ENCODE measurements around the gene LYRM9.
"Not testable (repeated sequence)": the region's sequence is repeated elsewhere in the genome, so short reads cannot be mapped to it uniquely, and the experiment has no call there.

The LYRM9 gene

DNA sequence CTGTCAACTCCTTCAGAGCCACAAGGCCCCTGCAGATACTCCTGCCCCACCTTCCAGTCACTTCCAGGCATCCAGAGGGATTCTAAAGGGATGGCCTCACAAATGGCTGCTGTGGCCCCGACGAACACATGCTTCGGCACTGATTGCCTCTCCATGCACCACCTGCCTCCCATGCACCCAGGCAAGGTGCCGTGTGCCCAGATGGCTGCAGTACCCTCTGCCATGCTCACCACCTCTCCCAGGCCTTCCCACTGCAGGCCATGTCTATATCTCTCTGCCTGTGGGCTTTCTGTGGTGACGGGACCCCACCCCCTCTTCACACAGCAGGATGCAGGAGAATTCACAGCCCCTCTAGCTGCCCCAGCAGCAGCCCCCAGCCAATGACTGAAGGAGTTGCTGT, 27.9 kb upstream of the LYRM9 start:
- Histone ChIP-seq H3K27ac (ENCODE audit: low read length) (no peak overlapping the region), H3K4me1 (ENCODE audit: control insufficient read depth in 1 of 2, insufficient read depth in 2 of 2, low read length in 2 of 2) (no peaks in the 10 kb centered on the region), H3K9me3 (ENCODE audit: control insufficient read depth in 1 of 2, low read length in 2 of 2) (peaks cover 0 to 4% of the 10 kb centered on the region in 2 donors), H3K4me3 (ENCODE audit: low read depth in 1 of 2, low read length in 2 of 2) (no peak overlapping the region), H3K36me3 (ENCODE audit: control insufficient read depth in 1 of 2, insufficient read depth in 2 of 2, low read length in 2 of 2) (no peaks in the 10 kb centered on the region), H3K27me3 (ENCODE audit: low read depth, low read length) (no peaks in the 10 kb centered on the region)

DNA sequence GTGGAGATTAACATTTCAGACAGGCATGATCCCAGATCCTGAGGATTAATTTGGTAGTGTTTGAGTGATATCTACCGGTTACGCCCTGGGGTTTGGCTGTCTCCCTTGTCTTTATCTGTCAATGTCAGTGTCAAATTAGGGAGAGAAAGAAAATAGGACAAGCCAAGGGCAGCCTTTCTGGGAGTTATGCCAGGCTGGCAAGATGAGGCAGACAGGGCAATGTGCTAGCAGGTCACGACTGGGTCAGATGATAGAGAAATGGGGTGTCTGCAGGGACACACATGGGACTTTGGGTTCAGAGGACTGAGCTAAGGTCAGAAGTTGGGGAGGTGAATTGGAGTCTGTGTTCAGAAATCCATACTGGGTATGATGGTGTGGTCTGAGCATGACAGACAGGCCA, 27.4 kb upstream of the LYRM9 start:
- Histone ChIP-seq H3K4me1 (ENCODE audit: control insufficient read depth in 1 of 2, insufficient read depth in 2 of 2, low read length in 2 of 2) (no peaks in the 10 kb centered on the region), H3K9me3 (ENCODE audit: control insufficient read depth in 1 of 2, low read length in 2 of 2) (peaks cover 0 to 2% of the 10 kb centered on the region in 2 donors), H3K27me3 (ENCODE audit: low read depth, low read length) (no peaks in the 10 kb centered on the region), H3K4me3 (ENCODE audit: low read depth in 1 of 2, low read length in 2 of 2) (no peak overlapping the region), H3K36me3 (ENCODE audit: control insufficient read depth in 1 of 2, insufficient read depth in 2 of 2, low read length in 2 of 2) (no peaks in the 10 kb centered on the region), H3K27ac (ENCODE audit: low read length) (no peak overlapping the region)

DNA sequence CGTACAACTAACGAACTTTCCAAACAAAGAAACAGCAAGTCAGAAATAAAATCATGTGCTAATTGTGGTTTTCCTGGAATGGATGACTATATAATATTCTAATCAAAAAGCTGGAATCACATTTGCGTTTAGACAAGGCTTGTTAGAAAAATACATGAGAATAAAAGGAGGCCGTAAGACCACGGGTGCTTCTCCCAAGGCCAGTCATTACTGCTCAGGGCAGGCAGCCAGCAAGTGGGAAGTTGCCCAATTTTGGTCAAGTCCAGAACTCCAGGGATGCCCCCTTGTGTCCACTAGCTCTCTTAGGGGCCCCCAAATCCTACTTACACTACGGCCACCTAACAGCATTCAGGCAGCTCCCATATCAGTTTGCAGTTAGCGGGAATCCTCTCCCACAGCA, 25.9 kb upstream of the LYRM9 start:
- no peaks in the 10 kb centered on the region for H3K9me3 ChIP-seq (ENCODE audit: control insufficient read depth in 1 of 2, low read length in 2 of 2)
- H3K4me1 ChIP-seq (ENCODE audit: control insufficient read depth in 1 of 2, insufficient read depth in 2 of 2, low read length in 2 of 2) = no peaks in the 10 kb centered on the region
- no peak overlapping the region for H3K27ac ChIP-seq (ENCODE audit: low read length)
- no peaks in the 10 kb centered on the region for H3K27me3 ChIP-seq (ENCODE audit: low read depth, low read length)
- no peak overlapping the region for H3K4me3 ChIP-seq (ENCODE audit: low read depth in 1 of 2, low read length in 2 of 2)
- H3K36me3 ChIP-seq (ENCODE audit: control insufficient read depth in 1 of 2, insufficient read depth in 2 of 2, low read length in 2 of 2) = no peaks in the 10 kb centered on the region

DNA sequence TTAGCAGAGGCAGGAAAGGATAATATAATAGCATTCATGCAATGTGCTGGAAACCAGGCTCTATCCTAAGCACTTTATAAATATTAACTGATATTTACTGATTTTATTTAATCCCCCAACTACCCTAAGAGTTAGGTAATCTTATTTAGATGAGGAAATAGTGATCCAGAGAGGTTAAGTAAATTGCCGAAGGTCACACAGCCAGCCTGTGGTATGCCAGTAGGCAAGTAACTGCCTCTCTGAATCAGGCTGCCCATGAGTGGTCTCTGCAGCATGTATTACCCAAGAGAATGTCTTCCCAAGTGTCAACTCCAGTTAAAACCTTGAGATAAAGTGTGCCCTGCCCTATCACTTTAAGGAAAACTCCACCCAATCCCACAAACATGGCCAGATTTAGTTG, 25.3 kb upstream of the LYRM9 start:
- Histone ChIP-seq H3K36me3 (ENCODE audit: control insufficient read depth in 1 of 2, insufficient read depth in 2 of 2, low read length in 2 of 2) (no peaks in the 10 kb centered on the region), H3K27ac (ENCODE audit: low read length) (no peak overlapping the region), H3K27me3 (ENCODE audit: low read depth, low read length) (no peaks in the 10 kb centered on the region), H3K4me1 (ENCODE audit: control insufficient read depth in 1 of 2, insufficient read depth in 2 of 2, low read length in 2 of 2) (no peaks in the 10 kb centered on the region), H3K4me3 (ENCODE audit: low read depth in 1 of 2, low read length in 2 of 2) (no peak overlapping the region), H3K9me3 (ENCODE audit: control insufficient read depth in 1 of 2, low read length in 2 of 2) (no peaks in the 10 kb centered on the region)

DNA sequence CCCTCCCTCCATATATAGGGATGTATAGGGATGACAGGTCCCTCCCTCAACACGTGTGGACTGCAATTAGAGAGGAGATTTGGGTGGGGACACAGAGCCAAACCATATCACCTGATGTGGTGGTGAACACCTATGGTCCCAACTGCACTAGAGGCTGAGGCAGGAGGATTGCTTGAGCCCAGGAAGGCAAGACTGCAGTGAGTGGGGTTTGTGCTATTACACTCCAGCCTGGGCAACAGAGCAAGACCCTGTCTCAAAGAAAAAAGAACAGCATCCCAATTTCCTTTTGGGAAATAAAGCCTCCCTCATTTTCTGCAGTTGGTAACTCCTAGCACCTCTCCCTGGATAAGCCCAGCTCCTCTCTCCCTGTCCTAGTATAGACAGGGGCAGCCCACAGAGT, 23.8 kb upstream of the LYRM9 start:
- no peaks in the 10 kb centered on the region for H3K36me3 ChIP-seq (ENCODE audit: control insufficient read depth in 1 of 2, insufficient read depth in 2 of 2, low read length in 2 of 2)
- H3K4me1 ChIP-seq (ENCODE audit: control insufficient read depth in 1 of 2, insufficient read depth in 2 of 2, low read length in 2 of 2) = no peaks in the 10 kb centered on the region
- H3K27me3 ChIP-seq (ENCODE audit: low read depth, low read length) = no peaks in the 10 kb centered on the region
- no peak overlapping the region for H3K27ac ChIP-seq (ENCODE audit: low read length)
- H3K4me3 ChIP-seq (ENCODE audit: low read depth in 1 of 2, low read length in 2 of 2) = no peak overlapping the region
- no peaks in the 10 kb centered on the region for H3K9me3 ChIP-seq (ENCODE audit: control insufficient read depth in 1 of 2, low read length in 2 of 2)

DNA sequence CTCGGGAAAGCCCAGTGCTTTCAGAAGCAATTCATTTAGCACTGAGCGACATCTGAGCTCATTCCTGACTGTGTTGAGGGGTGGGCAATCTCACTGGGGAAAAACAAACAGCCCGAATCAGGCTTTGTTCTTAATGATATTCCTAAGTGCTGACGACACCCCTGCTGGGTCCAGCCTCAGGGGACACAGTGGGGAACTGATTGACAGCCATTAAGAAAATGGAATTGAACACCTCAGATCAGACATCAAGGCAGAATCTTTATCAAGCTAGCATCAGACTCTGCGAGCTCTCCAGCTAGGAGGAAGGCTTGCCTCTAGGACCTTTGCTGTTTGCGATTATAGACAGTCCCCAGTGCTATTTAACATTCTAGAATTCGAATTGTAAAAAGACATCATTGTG, 22.5 kb upstream of the LYRM9 start:
- Histone ChIP-seq H3K9me3 (ENCODE audit: control insufficient read depth in 1 of 2, low read length in 2 of 2) (no peaks in the 10 kb centered on the region), H3K4me1 (ENCODE audit: control insufficient read depth in 1 of 2, insufficient read depth in 2 of 2, low read length in 2 of 2) (no peaks in the 10 kb centered on the region), H3K36me3 (ENCODE audit: control insufficient read depth in 1 of 2, insufficient read depth in 2 of 2, low read length in 2 of 2) (no peaks in the 10 kb centered on the region), H3K27me3 (ENCODE audit: low read depth, low read length) (no peaks in the 10 kb centered on the region), H3K27ac (ENCODE audit: low read length) (no peak overlapping the region), H3K4me3 (ENCODE audit: low read depth in 1 of 2, low read length in 2 of 2) (no peak overlapping the region)

DNA sequence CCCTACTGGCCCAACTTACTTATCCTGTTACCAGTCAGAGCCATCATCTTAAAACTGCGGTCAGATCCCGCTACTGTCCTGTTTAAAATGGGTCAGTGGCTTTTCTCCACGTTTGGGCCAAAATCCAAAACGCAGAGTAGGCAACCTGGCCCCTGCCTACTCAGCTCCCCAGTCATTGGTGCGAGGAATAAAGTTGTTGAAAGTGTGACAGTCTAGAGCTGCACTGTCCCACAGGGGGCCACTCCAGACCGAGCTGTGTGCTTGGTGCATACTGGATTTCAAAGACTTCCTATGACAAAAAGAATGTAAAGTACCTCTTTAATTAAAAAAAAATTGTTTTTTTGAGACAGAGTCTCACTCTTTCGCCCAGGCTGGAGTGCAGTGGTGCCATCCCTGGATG, 21.2 kb upstream of the LYRM9 start:
- H3K9me3 ChIP-seq (ENCODE audit: control insufficient read depth in 1 of 2, low read length in 2 of 2) = no peaks in the 10 kb centered on the region
- no peak overlapping the region for H3K27ac ChIP-seq (ENCODE audit: low read length)
- H3K4me1 ChIP-seq (ENCODE audit: control insufficient read depth in 1 of 2, insufficient read depth in 2 of 2, low read length in 2 of 2) = no peaks in the 10 kb centered on the region
- no peaks in the 10 kb centered on the region for H3K27me3 ChIP-seq (ENCODE audit: low read depth, low read length)
- H3K4me3 ChIP-seq (ENCODE audit: low read depth in 1 of 2, low read length in 2 of 2) = no peak overlapping the region
- H3K36me3 ChIP-seq (ENCODE audit: control insufficient read depth in 1 of 2, insufficient read depth in 2 of 2, low read length in 2 of 2) = no peaks in the 10 kb centered on the region

DNA sequence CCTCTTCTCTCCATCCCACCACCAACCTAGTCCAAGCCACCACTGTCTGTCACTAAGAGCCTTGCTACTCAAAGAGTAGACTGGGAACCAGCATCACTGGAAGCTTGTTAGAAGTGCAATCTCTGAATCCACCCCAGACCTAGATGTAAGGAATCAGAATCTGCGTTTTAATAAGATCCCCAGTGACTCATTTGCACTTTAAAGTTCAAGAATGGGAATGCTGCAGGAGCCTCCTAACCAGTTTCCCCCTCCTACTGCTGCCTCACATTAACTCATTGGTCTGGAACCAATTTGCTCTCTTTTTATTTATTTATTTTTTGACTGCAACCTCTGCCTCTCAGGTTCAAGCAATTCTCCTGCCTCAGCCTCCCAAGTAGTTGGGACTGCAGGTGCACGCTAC, 19.8 kb upstream of the LYRM9 start:
- H3K4me3 ChIP-seq (ENCODE audit: low read depth in 1 of 2, low read length in 2 of 2) = no peak overlapping the region
- no peaks in the 10 kb centered on the region for H3K9me3 ChIP-seq (ENCODE audit: control insufficient read depth in 1 of 2, low read length in 2 of 2)
- H3K36me3 ChIP-seq (ENCODE audit: control insufficient read depth in 1 of 2, insufficient read depth in 2 of 2, low read length in 2 of 2) = no peaks in the 10 kb centered on the region
- H3K27ac ChIP-seq (ENCODE audit: low read length) = no peak overlapping the region
- no peaks in the 10 kb centered on the region for H3K4me1 ChIP-seq (ENCODE audit: control insufficient read depth in 1 of 2, insufficient read depth in 2 of 2, low read length in 2 of 2)
- no peaks in the 10 kb centered on the region for H3K27me3 ChIP-seq (ENCODE audit: low read depth, low read length)

DNA sequence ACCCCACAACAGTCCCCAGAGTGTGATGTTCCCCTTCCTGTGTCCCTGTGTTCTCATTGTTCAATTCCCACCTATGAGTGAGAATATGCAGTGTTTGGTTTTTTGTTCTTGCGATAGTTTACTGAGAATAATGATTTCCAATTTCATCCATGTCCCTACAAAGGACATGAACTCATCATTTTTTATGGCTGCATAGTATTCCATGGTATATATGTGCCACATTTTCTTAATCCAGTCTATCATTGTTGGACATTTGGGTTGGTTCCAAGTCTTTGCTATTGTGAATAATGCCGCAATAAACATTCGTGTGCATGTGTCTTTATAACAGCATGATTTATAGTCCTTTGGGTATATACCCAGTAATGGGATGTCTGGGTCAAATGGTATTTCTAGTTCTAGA, 19.1 kb upstream of the LYRM9 start:
- not testable (repeated sequence) for H3K9me3 ChIP-seq (ENCODE audit: control insufficient read depth in 1 of 2, low read length in 2 of 2); H3K36me3 ChIP-seq (ENCODE audit: control insufficient read depth in 1 of 2, insufficient read depth in 2 of 2, low read length in 2 of 2); H3K4me3 ChIP-seq (ENCODE audit: low read depth in 1 of 2, low read length in 2 of 2); H3K27me3 ChIP-seq (ENCODE audit: low read depth, low read length); H3K27ac ChIP-seq (ENCODE audit: low read length); H3K4me1 ChIP-seq (ENCODE audit: control insufficient read depth in 1 of 2, insufficient read depth in 2 of 2, low read length in 2 of 2)

DNA sequence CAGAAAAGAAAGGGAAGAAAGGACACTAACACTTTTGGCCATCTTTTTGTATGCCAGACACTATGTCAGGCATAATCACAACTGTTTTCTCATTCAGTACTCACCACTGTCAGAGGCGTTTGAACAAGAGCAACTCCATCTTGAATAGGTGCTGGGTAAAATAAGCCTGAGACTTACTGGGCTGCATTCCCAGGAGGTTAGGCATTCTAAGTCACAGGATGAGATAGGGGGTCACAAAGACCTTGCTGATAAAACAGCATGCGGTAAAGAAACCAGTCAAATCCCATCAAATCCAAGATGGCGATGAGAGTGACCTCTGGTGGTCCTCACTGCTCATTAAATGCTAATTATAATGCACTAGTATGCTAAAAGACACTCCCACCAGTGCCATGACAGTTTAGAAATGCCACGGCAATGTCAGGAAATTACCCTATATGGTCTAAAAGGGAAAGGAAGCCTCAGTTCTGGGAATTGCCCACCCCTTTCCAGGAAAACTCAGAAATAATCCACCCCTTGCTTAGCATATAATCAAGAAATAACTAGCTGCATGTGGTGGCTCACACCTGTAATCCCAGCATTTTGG, 14.9 kb upstream of the LYRM9 start:
- H3K36me3 ChIP-seq (ENCODE audit: control insufficient read depth in 1 of 2, insufficient read depth in 2 of 2, low read length in 2 of 2) = no peaks in the 10 kb centered on the region
- no peak overlapping the region for H3K27ac ChIP-seq (ENCODE audit: low read length)
- no peaks in the 10 kb centered on the region for H3K9me3 ChIP-seq (ENCODE audit: control insufficient read depth in 1 of 2, low read length in 2 of 2)
- H3K4me3 ChIP-seq (ENCODE audit: low read depth in 1 of 2, low read length in 2 of 2) = no peak overlapping the region
- H3K27me3 ChIP-seq (ENCODE audit: low read depth, low read length) = no peaks in the 10 kb centered on the region
- H3K4me1 ChIP-seq (ENCODE audit: control insufficient read depth in 1 of 2, insufficient read depth in 2 of 2, low read length in 2 of 2) = no peaks in the 10 kb centered on the region

DNA sequence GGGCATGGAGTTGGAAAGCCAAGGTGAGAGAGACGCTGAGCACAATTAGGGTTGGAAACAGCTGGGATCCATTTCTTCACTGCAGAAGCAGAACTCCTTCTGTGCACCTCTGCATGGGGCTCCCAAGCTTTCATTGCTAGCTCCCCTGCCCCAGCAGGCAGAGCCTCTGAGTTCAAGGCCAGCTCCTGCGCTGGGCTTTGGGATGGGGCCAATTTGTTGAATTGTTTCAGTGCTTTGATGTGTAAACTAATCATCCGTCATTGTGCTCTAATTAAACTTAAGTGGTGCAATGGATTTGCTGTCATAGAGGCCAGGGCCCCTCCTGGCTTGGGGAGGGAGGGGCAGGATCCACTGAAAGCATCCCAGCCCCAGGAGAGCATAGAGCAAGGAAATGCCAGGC, 13.5 kb upstream of the LYRM9 start:
- Histone ChIP-seq H3K4me1 (ENCODE audit: control insufficient read depth in 1 of 2, insufficient read depth in 2 of 2, low read length in 2 of 2) (no peaks in the 10 kb centered on the region), H3K27ac (ENCODE audit: low read length) (no peak overlapping the region), H3K27me3 (ENCODE audit: low read depth, low read length) (no peaks in the 10 kb centered on the region), H3K4me3 (ENCODE audit: low read depth in 1 of 2, low read length in 2 of 2) (no peak overlapping the region), H3K9me3 (ENCODE audit: control insufficient read depth in 1 of 2, low read length in 2 of 2) (no peaks in the 10 kb centered on the region), H3K36me3 (ENCODE audit: control insufficient read depth in 1 of 2, insufficient read depth in 2 of 2, low read length in 2 of 2) (no peaks in the 10 kb centered on the region)

DNA sequence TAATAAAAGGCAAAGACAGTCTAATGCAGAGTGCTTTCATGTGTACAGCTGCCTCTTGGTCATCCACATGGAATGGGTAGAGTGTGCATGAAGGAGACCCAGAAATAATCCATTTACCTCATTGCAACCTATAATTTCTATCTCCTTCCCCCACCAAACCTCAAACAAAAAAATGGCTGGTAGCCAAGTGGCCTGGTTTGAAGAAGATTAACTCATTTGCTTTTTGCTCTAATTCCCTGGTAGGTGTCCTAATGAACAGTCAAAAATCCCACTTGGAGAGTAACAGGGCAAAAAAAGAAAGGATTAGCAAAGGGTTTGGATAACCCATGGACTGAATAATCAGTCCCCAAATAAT, 13.0 kb upstream of the LYRM9 start:
- no peaks in the 10 kb centered on the region for H3K36me3 ChIP-seq (ENCODE audit: control insufficient read depth in 1 of 2, insufficient read depth in 2 of 2, low read length in 2 of 2)
- no peak overlapping the region for H3K27ac ChIP-seq (ENCODE audit: low read length)
- no peaks in the 10 kb centered on the region for H3K27me3 ChIP-seq (ENCODE audit: low read depth, low read length)
- no peak overlapping the region for H3K4me3 ChIP-seq (ENCODE audit: low read depth in 1 of 2, low read length in 2 of 2)
- no peaks in the 10 kb centered on the region for H3K4me1 ChIP-seq (ENCODE audit: control insufficient read depth in 1 of 2, insufficient read depth in 2 of 2, low read length in 2 of 2)
- H3K9me3 ChIP-seq (ENCODE audit: control insufficient read depth in 1 of 2, low read length in 2 of 2) = no peaks in the 10 kb centered on the region

Data from muscle layer of duodenum (tissue), 2 donors.